ENCODE results near the gene RPRD1B.

RPRD1B gene

DNA sequence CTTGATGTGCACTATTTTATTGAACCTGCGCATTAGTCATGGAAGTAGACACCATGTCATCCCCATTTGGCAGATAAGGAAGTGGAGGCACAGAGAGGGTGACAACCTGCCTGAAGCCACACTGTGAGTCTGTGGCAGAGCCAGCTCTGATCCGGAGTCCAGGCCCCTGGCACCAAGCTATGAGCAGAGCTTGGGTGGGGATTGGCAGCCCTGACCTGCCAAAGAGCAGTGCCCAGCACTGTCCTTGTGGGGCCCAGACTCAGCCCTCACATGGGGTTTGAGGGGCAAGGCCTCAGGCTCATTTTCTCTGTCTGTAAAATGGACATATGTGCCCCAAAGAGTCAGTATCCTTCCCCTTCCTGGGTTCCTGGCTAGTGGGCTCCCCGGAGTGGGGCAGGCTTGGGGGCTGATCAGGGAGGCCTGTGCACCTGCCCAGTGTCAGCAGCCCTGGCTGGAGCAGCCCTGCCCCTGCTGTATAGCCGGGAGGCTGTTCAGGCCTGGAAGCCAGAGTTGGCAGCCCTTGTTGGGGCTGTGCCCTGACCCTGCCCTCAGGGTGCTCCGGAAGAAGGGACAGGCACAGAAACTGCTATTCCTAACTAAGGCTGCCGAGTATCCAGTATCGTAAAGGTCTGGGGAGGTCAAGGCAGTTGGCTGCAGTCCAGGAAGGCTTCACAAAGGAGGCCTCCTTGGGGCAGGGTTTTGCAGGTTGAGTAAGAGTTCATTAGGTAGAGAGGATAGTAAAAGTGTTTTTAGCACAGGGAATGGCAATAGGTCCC lies 92.8 kb downstream of the RPRD1B start:
- Histone ChIP-seq H3K4me3 (ENCODE audit: low read depth, low read length, poor library complexity, severe bottlenecking) (no peak overlapping the region), H2AFZ (ENCODE audit: low read length) (no peak overlapping the region), H3K9me3 (ENCODE audit: low read length) (no peaks in the 10 kb centered on the region), H3K4me1 (ENCODE audit: insufficient read depth, low read length, severe bottlenecking) (no peaks in the 10 kb centered on the region), H3K4me2 (ENCODE audit: low read length) (no peak overlapping the region), H3K79me2 (ENCODE audit: insufficient read depth, low read length) (no peaks in the 10 kb centered on the region), H3K36me3 (ENCODE audit: insufficient read depth, low read length) (no peaks in the 10 kb centered on the region), H3K27me3 (ENCODE audit: insufficient read depth, low read length) (no peaks in the 10 kb centered on the region), H3F3A (ENCODE audit: insufficient read depth, low read length) (no peaks in the 10 kb centered on the region), H3K9me2 (ENCODE audit: low read depth, low read length) (no peaks in the 10 kb centered on the region), H3K27ac (ENCODE audit: low read depth, low read length, poor library complexity, severe bottlenecking) (no peak overlapping the region), H4K20me1 (ENCODE audit: insufficient read depth, low read length) (no peaks in the 10 kb centered on the region), H3K9ac (ENCODE audit: low read length) (no peak overlapping the region)
- no peak for TF ChIP-seq EZH2 (IDR thresholded peaks at IDR 0.05; ENCODE audit: borderline replicate concordance, low read length)
- TF ChIP-seq, protein P1, sequence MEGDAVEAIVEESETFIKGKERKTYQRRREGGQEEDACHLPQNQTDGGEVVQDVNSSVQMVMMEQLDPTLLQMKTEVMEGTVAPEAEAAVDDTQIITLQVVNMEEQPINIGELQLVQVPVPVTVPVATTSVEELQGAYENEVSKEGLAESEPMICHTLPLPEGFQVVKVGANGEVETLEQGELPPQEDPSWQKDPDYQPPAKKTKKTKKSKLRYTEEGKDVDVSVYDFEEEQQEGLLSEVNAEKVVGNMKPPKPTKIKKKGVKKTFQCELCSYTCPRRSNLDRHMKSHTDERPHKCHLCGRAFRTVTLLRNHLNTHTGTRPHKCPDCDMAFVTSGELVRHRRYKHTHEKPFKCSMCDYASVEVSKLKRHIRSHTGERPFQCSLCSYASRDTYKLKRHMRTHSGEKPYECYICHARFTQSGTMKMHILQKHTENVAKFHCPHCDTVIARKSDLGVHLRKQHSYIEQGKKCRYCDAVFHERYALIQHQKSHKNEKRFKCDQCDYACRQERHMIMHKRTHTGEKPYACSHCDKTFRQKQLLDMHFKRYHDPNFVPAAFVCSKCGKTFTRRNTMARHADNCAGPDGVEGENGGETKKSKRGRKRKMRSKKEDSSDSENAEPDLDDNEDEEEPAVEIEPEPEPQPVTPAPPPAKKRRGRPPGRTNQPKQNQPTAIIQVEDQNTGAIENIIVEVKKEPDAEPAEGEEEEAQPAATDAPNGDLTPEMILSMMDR (IDR thresholded peaks at IDR 0.05; ENCODE audit: low read length) = no peak

DNA sequence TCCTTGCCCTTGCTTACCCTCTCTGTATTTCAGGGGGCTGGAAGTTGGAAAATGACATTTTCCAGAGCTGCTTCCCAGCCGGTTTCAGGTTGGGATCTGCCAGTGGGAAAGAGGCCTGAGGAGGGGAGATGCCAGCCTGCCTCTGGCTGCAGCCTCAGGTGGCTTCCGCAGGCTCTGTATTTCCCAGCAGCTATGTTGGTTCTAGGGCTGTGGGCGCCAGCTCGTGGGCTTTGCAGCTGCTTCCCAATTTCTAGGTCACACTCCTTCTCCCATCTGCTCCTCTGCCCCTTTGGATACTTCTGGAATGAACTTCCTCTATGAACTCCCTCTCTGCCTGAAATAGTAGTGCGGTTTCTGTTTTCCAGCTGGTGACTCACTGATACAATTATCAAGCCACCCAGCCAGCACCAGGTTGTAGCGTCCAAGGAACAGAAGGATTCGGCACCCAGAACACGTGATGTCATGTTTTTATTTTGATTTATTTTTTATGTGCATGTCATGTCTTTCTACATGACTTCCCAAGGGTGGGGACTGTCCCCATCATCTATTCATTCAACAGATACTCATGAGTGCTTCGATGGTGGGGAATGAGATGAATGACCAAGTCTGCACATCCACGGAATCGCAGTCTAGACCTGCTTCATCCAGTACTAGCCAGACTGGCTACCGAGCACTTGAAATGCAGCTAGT lies 93.5 kb downstream of the RPRD1B start:
- Histone ChIP-seq H3K4me1 (ENCODE audit: insufficient read depth, low read length, severe bottlenecking) (no peaks in the 10 kb centered on the region), H4K20me1 (ENCODE audit: insufficient read depth, low read length) (no peaks in the 10 kb centered on the region), H2AFZ (ENCODE audit: low read length) (no peak overlapping the region), H3K4me2 (ENCODE audit: low read length) (no peak overlapping the region), H3K36me3 (ENCODE audit: insufficient read depth, low read length) (no peaks in the 10 kb centered on the region), H3K27ac (ENCODE audit: low read depth, low read length, poor library complexity, severe bottlenecking) (no peak overlapping the region), H3K4me3 (ENCODE audit: low read depth, low read length, poor library complexity, severe bottlenecking) (no peak overlapping the region), H3K9ac (ENCODE audit: low read length) (no peak overlapping the region), H3K9me2 (ENCODE audit: low read depth, low read length) (no peaks in the 10 kb centered on the region), H3K27me3 (ENCODE audit: insufficient read depth, low read length) (0 out of 2 replicates have a peak, but pooled peaks cover under 1% of the 10 kb centered on the region), H3K9me3 (ENCODE audit: low read length) (no peaks in the 10 kb centered on the region), H3K79me2 (ENCODE audit: insufficient read depth, low read length) (no peaks in the 10 kb centered on the region), H3F3A (ENCODE audit: insufficient read depth, low read length) (no peaks in the 10 kb centered on the region)
- TF ChIP-seq, protein P1 (IDR thresholded peaks at IDR 0.05; ENCODE audit: low read length) = no peak
- TF ChIP-seq EZH2 (IDR thresholded peaks at IDR 0.05; ENCODE audit: borderline replicate concordance, low read length) = no peak

DNA sequence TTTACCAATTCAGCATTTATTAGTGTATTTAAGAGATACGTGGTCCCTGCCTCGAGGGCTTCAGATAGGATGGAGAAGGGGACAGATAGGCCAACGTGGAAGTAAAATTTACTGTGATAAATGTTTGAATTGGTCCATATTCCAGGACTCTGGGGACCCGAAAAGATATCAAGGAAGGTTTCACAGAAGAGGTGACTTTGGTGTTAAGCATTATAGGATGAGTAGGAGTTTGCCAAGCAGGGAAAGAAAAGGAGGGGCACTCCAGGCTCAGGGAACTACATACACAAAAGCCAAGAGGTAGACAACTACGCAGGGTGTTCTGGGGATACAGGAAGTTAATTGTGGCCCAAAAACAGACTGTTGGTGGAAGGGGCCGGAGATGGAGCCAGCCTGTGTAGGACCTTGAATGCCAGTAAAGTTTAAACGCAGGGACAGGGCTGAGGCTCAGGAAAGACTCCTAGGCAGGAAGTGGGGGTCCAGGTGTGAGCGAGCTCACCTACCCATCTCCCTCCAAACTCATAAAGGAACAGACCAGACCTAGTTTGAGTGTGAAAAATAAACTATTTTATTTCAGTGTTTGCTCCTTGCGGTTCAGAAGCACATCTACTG lies 94.5 kb downstream of the RPRD1B start:
- H3K4me3 ChIP-seq (ENCODE audit: low read depth, low read length, poor library complexity, severe bottlenecking) = no peak overlapping the region
- no peak overlapping the region for H3K27ac ChIP-seq (ENCODE audit: low read depth, low read length, poor library complexity, severe bottlenecking)
- no peaks in the 10 kb centered on the region for H3K79me2 ChIP-seq (ENCODE audit: insufficient read depth, low read length)
- H3K4me1 ChIP-seq (ENCODE audit: insufficient read depth, low read length, severe bottlenecking) = no peaks in the 10 kb centered on the region
- no peaks in the 10 kb centered on the region for H3K36me3 ChIP-seq (ENCODE audit: insufficient read depth, low read length)
- H3K4me2 ChIP-seq (ENCODE audit: low read length) = no peak overlapping the region
- H3K9me2 ChIP-seq (ENCODE audit: low read depth, low read length) = no peaks in the 10 kb centered on the region
- H2AFZ ChIP-seq (ENCODE audit: low read length) = no peak overlapping the region
- no peaks in the 10 kb centered on the region for H3K9me3 ChIP-seq (ENCODE audit: low read length)
- H3K27me3 ChIP-seq (ENCODE audit: insufficient read depth, low read length) = 0 out of 2 replicates have a peak, but pooled peaks cover 4% of the 10 kb centered on the region
- H4K20me1 ChIP-seq (ENCODE audit: insufficient read depth, low read length) = no peaks in the 10 kb centered on the region
- no peak overlapping the region for H3K9ac ChIP-seq (ENCODE audit: low read length)
- TF ChIP-seq, protein P1 (IDR thresholded peaks at IDR 0.05; ENCODE audit: low read length) = no peak
- TF ChIP-seq EZH2 (IDR thresholded peaks at IDR 0.05; ENCODE audit: borderline replicate concordance, low read length) = no peak
- no peaks in the 10 kb centered on the region for H3F3A ChIP-seq (ENCODE audit: insufficient read depth, low read length)

Data from OCI-LY1 (cell line).